Neural progenitor cell (in vitro differentiated cells): ENCODE results near the gene NDUFB6. TPM values are rescaled to one million over a fixed set of nuclear protein-coding genes. Genes with fewer than 3 reads are reported as not detected.

Experiments used
- DNase-seq: peaks from one replicate; pipeline ENCODE4 v3.0.0-alpha.2; 2016; ENCODE audit warnings: low spot score
- H2AFZ ChIP-seq: fragments of 200-600 bp; sonication (generic); replicated peaks from 2 replicates; pipeline ENCODE4 v1.6.1; 2016; ENCODE audit warnings: antibody characterized with exemption
- H3F3A ChIP-seq: fragments of 200-600 bp; sonication (generic); 2 replicates; pipeline ENCODE4 v1.6.1; 2016; ENCODE audit warnings: antibody characterized with exemption, low read depth
- H3K27ac ChIP-seq: fragments of 200-600 bp; sonication (generic); 2 replicates; pipeline ENCODE4 v1.5.1; 2016; ENCODE audit warnings: mild to moderate bottlenecking
- H3K27me3 ChIP-seq: fragments of 200-600 bp; sonication (generic); 2 replicates; pipeline ENCODE4 v1.6.1; 2016; ENCODE audit warnings: mild to moderate bottlenecking, moderate library complexity
- H3K36me3 ChIP-seq: fragments of 200-600 bp; sonication (generic); 2 replicates; pipeline ENCODE4 v1.5.1; 2016
- H3K4me1 ChIP-seq: fragments of 200-600 bp; sonication (generic); 2 replicates; pipeline ENCODE4 v1.6.1; 2016; ENCODE audit warnings: mixed run types
- H3K4me2 ChIP-seq: fragments of 200-600 bp; sonication (generic); 2 replicates; pipeline ENCODE4 v1.6.1; 2016
- H3K4me3 ChIP-seq: fragments of 200-600 bp; sonication (generic); 2 replicates; pipeline ENCODE4 v1.5.1; 2016
- H3K79me2 ChIP-seq: fragments of 200-600 bp; sonication (generic); 2 replicates; pipeline ENCODE4 v1.6.1; 2016; ENCODE audit warnings: low read depth
- H3K9ac ChIP-seq: fragments of 200-600 bp; sonication (generic); 2 replicates; pipeline ENCODE4 v1.6.1; 2016
- H3K9me3 ChIP-seq: fragments of 200-600 bp; sonication (generic); 2 replicates; pipeline ENCODE4 v1.5.1; 2016; ENCODE audit warnings: low read depth
- H4K20me1 ChIP-seq: fragments of 200-600 bp; sonication (generic); 2 replicates; pipeline ENCODE4 v1.6.1; 2016; ENCODE audit warnings: low read depth
- H3K27ac Mint-ChIP-seq: 3 replicates; pipeline ENCODE4 v1.8.0; 2021; ENCODE audit warnings: mixed read lengths
- H3K27me3 Mint-ChIP-seq: 2 replicates; pipeline ENCODE4 v1.8.0; 2022; ENCODE audit warnings: low read depth, mild to moderate bottlenecking, inconsistent platforms, moderate library complexity, mixed read lengths; ENCODE audit not compliant: insufficient read depth
- H3K36me3 Mint-ChIP-seq: 3 replicates; pipeline ENCODE4 v1.8.0; 2021; ENCODE audit warnings: mixed read lengths
- H3K4me1 Mint-ChIP-seq: 3 replicates; pipeline ENCODE4 v1.8.0; 2021; ENCODE audit warnings: mixed read lengths
- H3K4me3 Mint-ChIP-seq: 3 replicates; pipeline ENCODE4 v1.8.0; 2021; ENCODE audit warnings: mild to moderate bottlenecking, moderate library complexity, mixed read lengths
- H3K9me3 Mint-ChIP-seq: 3 replicates; pipeline ENCODE4 v1.8.0; 2020; ENCODE audit warnings: mixed read lengths
- EZH2 ChIP-seq: fragments of 200-600 bp; sonication (generic); IDR thresholded peaks from 2 replicates; pipeline ENCODE4 v1.6.1; 2017; ENCODE audit warnings: antibody characterized with exemption, mild to moderate bottlenecking, moderate library complexity
- EZH2phosphoT487 ChIP-seq: fragments of 200-600 bp; sonication (generic); IDR thresholded peaks from 2 replicates; pipeline ENCODE4 v1.6.1; 2017; ENCODE audit warnings: antibody characterized with exemption
- total RNA-seq: library from RNA; depleted of rRNA; stranded (reverse); fragments of >200 nt; gene quantifications from 2 replicates; pipeline ENCODE4 v1.2.3, GENCODE V29; 2015; ENCODE audit warnings: low replicate concordance
- TF ChIP-seq, protein P1 (sequence below): fragments of 200-600 bp; sonication (generic); IDR thresholded peaks from 2 replicates; pipeline ENCODE4 v1.5.1; 2017; ENCODE audit warnings: antibody characterized with exemption, mild to moderate bottlenecking

NDUFB6 gene
- total RNA-seq, 1 donor from 2014 or later = 64.9 TPM

DNA sequence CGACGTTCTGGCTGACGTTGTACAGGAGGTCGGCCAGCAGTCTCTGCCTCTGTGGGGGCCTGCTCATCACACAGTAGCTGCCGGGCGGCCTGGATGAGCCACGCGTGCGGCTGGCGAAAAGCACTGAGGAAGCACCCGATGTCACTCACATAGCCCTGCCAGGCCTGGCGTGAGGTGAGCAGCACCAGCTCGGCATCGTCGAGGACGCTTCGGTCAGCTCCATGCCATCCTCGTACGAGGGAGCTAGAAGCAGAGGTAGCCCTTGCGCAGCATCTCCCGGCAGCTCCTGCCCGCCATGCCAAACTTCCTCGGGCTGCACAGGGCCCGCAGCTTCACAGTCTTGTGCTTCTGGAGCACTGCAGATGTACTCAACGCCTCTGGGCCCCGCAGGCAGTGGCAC lies 6.2 kb downstream of the NDUFB6 start:
- TF ChIP-seq EZH2phosphoT487 (no peak), EZH2 (no peak)
- TF ChIP-seq, protein P1, sequence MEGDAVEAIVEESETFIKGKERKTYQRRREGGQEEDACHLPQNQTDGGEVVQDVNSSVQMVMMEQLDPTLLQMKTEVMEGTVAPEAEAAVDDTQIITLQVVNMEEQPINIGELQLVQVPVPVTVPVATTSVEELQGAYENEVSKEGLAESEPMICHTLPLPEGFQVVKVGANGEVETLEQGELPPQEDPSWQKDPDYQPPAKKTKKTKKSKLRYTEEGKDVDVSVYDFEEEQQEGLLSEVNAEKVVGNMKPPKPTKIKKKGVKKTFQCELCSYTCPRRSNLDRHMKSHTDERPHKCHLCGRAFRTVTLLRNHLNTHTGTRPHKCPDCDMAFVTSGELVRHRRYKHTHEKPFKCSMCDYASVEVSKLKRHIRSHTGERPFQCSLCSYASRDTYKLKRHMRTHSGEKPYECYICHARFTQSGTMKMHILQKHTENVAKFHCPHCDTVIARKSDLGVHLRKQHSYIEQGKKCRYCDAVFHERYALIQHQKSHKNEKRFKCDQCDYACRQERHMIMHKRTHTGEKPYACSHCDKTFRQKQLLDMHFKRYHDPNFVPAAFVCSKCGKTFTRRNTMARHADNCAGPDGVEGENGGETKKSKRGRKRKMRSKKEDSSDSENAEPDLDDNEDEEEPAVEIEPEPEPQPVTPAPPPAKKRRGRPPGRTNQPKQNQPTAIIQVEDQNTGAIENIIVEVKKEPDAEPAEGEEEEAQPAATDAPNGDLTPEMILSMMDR = no peak
- peaks cover 9% of the 10 kb centered on the region for H3K4me1 ChIP-seq
- no peak overlapping the region for H3K4me3 ChIP-seq
- Mint-ChIP-seq H3K36me3 (peaks cover 18% of the 10 kb centered on the region), H3K9me3 (no peaks in the 10 kb centered on the region), H3K27ac (no peak overlapping the region), H3K4me1 (peaks cover 5% of the 10 kb centered on the region), H3K27me3 (peaks cover 2% of the 10 kb centered on the region), H3K4me3 (no peak overlapping the region)
- H3K27me3 ChIP-seq = no peaks in the 10 kb centered on the region
- H3K9me3 ChIP-seq = no peaks in the 10 kb centered on the region
- H3K27ac ChIP-seq = no peak overlapping the region
- peaks cover 10% of the 10 kb centered on the region for H4K20me1 ChIP-seq
- H3F3A ChIP-seq = no peaks in the 10 kb centered on the region
- no peak for DNase-seq
- H3K36me3 ChIP-seq = no peaks in the 10 kb centered on the region
- peaks cover 38% of the 10 kb centered on the region for H3K79me2 ChIP-seq
- no peak overlapping the region for H3K9ac ChIP-seq
- H2AFZ ChIP-seq = no peak overlapping the region
- no peak overlapping the region for H3K4me2 ChIP-seq

DNA sequence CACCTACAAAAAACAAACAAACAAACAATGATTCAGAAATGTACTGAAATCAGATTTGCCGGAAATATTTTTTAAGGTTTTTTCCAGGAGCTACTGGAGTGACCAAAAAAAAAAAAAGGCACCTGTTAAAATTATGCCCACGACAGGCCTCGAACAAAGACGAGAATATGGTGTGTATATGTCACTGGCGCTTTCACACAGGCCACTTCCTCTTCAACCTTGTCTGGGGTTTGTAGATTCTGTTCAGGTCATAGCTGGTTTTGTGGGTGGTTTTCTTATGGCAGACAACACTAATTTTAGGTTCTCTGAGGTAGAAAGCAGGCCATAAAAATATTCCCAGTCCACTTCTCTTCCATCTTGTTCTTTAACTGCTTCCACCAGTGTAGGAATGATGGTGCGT lies 7.0 kb downstream of the NDUFB6 start:
- Mint-ChIP-seq H3K9me3 (no peaks in the 10 kb centered on the region), H3K4me1 (no peaks in the 10 kb centered on the region), H3K27me3 (peaks cover 2% of the 10 kb centered on the region), H3K4me3 (no peak overlapping the region), H3K36me3 (peaks cover 18% of the 10 kb centered on the region), H3K27ac (no peak overlapping the region)
- Histone ChIP-seq H4K20me1 (peaks cover 5% of the 10 kb centered on the region), H3K9ac (no peak overlapping the region), H2AFZ (no peak overlapping the region), H3K9me3 (no peaks in the 10 kb centered on the region), H3F3A (no peaks in the 10 kb centered on the region), H3K79me2 (peaks cover 34% of the 10 kb centered on the region), H3K27ac (no peak overlapping the region), H3K36me3 (no peaks in the 10 kb centered on the region), H3K4me3 (no peak overlapping the region), H3K4me2 (no peak overlapping the region), H3K27me3 (no peaks in the 10 kb centered on the region), H3K4me1 (peaks cover 1% of the 10 kb centered on the region)
- no peak for TF ChIP-seq EZH2phosphoT487
- no peak for DNase-seq

DNA sequence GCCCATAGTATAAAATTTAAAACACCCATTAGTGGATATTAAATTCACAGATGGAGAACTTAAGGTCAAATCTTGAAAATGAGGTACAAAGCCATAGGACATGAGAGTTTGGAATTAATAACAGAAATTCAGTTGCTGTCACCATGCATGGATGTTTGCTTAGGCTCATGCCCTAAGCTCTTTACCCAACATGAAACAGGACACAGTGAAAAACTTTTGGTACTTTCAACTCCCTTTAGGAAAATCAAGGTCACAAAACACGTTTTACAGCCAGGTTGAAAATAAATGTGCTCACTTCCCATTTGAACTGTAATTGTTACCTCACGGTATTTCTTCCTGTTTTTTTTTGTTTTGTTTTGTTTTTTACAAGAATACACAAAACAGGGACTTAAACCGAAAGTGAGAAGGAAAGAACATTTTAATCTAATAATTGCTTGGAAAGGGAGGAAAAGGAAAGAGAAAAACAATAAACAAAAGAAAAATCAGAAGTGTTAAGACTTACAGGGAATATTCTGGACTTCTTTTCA lies 14.5 kb downstream of the NDUFB6 start:
- H3K4me1 Mint-ChIP-seq = peaks cover 2% of the 10 kb centered on the region
- H3K9ac ChIP-seq = no peak overlapping the region
- H3K36me3 ChIP-seq = no peaks in the 10 kb centered on the region
- no peaks in the 10 kb centered on the region for H3K36me3 Mint-ChIP-seq
- H3K4me3 Mint-ChIP-seq = no peak overlapping the region
- H3K4me3 ChIP-seq = no peak overlapping the region
- H2AFZ ChIP-seq = no peak overlapping the region
- H3K9me3 ChIP-seq = no peaks in the 10 kb centered on the region
- no peak overlapping the region for H3K27ac ChIP-seq
- peaks cover 31% of the 10 kb centered on the region for H3K79me2 ChIP-seq
- H3K4me2 ChIP-seq = no peak overlapping the region
- no peaks in the 10 kb centered on the region for H3K27me3 ChIP-seq
- H3F3A ChIP-seq = no peaks in the 10 kb centered on the region
- no peaks in the 10 kb centered on the region for H4K20me1 ChIP-seq
- TF ChIP-seq, protein P1 = no peak
- H3K27ac Mint-ChIP-seq = no peak overlapping the region
- H3K9me3 Mint-ChIP-seq = no peaks in the 10 kb centered on the region
- DNase-seq = no peak
- H3K4me1 ChIP-seq = peaks cover 2% of the 10 kb centered on the region
- no peaks in the 10 kb centered on the region for H3K27me3 Mint-ChIP-seq

DNA sequence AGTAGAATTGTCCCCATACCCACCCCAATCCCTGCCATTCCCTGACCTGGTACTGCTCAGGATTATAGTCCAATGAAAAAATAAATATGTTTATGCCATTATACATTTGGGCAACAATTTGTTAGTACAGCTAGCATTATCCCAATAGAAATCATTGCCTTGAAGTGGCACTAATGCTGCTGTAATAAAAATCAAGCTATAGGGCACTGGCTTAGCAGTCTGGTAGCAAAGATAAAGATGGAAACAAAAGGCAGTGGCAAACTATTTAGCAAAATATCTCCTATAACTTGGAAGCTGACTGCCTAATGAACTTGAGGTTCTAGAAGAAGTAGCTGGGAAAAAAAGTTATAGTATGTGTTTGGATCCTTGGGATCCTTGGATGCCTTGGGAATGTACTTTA lies 18.4 kb downstream of the NDUFB6 start:
- Histone ChIP-seq H3K36me3 (no peaks in the 10 kb centered on the region), H3K79me2 (peaks cover 42% of the 10 kb centered on the region), H4K20me1 (peaks cover 10% of the 10 kb centered on the region), H3F3A (peaks cover 26% of the 10 kb centered on the region), H3K9ac (no peak overlapping the region), H3K9me3 (no peaks in the 10 kb centered on the region), H3K27ac (no peak overlapping the region), H2AFZ (no peak overlapping the region), H3K4me3 (no peak overlapping the region), H3K4me1 (peaks cover 9% of the 10 kb centered on the region), H3K27me3 (no peaks in the 10 kb centered on the region), H3K4me2 (no peak overlapping the region)
- no peak overlapping the region for H3K4me3 Mint-ChIP-seq
- peaks cover 14% of the 10 kb centered on the region for H3K4me1 Mint-ChIP-seq
- H3K27me3 Mint-ChIP-seq = peaks cover 4% of the 10 kb centered on the region
- DNase-seq = no peak
- no peak for TF ChIP-seq EZH2
- no peak for TF ChIP-seq EZH2phosphoT487
- TF ChIP-seq, protein P1 = no peak
- H3K9me3 Mint-ChIP-seq = no peaks in the 10 kb centered on the region
- H3K36me3 Mint-ChIP-seq = peaks cover 6% of the 10 kb centered on the region
- no peak overlapping the region for H3K27ac Mint-ChIP-seq
